ENCODE data around the gene ATAD3B.

Gene ATAD3B

GRCh38 chr1:1536019-1536937, 64.7 kb downstream of the ATAD3B start:
- no peak for DNase-seq

DNA sequence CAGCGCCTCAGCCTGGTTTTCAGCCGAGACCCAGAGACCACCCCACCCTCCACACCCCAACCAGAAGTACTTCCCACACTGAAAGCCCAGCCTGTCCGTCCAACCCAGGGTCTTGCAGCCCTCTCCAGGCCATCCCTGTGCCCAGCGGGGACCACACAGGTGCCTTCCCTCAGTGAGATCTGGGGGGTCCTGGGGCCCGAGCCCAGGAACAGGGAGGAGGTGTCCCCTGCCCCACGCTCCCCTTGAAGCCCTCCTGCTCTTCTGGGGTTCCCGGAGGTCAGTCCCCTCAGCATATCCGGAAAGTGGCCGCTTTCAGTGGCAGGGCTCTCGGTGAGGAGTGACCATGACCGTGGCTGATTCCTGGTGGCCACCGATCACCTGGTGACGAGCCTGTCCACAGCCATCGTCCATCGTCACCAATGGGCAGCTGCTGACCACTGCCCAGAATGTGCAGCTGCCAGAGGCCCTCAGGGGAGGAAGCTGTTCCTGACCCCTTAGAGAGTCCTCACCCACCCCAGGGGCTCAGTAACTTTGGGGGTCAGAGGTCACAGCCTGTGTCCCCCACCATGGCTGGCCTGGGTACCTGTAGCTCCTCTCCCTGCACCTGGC, 65.5 kb downstream of the ATAD3B start:
- DNase-seq, result no peak

DNA sequence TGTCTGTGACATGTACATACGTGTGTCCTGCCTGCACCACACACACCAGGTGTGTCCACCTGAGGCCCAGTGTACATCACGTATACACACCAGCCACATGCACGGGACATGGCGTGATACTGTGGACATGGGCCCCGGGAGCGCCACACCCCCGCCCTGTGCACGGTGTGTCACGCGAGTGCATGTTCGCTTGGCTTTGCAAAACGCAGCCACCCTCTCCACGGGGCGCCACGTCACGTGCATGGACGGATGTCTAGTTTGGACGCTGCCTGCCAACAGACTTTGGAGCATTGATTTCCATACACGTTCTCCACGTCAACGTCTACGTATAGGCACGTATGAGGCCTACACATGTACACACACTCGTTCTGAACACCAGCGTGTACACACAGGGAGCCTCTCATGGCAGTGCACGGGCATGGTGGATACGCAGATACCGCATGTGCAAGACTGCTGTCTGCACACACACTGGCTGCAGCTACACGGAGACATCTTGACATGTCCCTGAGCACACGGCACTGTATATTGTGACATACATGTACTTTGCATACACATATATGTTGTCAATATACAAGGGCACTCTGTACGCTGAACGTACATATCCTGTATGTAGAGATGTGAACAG, 66.2 kb downstream of the ATAD3B start:
- DNase-seq, result no peak

DNA sequence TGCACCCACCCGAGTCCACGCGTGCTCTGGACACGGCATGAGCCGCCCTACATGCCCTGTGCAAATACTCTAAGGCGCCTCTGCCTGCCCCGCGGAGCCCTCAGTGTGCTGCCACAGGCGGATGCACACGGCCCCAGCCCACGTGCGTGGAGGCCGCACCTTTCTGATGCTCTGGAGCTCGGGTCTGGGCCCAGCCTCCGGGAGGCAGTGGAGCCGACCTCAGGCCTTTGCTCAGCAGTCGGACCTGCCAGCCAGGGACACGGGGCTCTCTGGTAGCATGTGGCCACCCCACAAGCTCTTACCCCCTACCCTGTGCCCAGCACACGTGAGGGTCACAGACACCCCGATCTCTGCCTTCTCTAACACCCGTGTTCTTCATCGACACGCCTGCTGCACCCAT, 66.8 kb downstream of the ATAD3B start:
- DNase-seq, result no peak

GRCh38 chr1:1538989-1539309, 67.4 kb downstream of the ATAD3B start:
- no peak for DNase-seq

- DNase-seq, result no peak
Measured at GRCh38 chr1:1539310-1540089, 67.9 kb downstream of the ATAD3B start.

DNA sequence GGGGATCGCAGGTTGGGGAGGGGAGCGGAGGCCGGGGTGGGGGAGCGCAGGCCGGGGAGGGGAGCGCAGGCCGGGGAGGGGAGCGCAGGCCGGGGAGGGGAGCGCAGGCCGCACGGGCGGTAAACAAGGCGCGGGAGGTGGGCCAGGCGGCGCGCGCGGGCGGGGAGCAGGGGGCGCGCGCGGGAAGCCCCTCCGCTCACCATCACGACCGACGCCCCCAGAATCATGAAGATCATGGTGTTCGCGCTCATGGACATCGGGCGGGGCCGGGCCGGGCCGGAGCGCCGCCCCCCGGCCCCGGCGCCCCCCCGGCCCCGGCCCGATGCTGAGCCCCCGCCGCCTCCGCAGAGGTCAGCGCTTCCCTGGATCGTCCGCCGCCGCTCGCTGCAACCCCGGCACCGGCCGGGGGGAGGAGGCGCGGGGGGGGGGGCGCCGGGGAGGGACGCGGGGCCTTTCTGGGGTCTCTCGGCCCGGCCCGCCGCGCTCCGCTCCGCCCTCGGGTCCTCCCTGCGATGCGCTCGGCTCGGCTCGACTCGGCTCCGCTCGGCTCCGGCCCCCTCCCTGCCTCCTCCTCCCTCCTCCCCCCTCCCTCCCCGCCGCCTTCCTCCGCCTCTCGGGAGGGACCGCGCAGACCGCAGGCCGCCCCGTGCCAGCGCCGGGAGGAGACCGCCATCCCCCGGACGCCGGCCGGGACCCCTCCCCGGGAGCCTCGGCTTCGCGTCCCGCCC, 68.7 kb downstream of the ATAD3B start, which contains the start of gene TMEM240:
TMEM240 (minus strand) TSS at position 535 of the 728 bp plus-strand sequence; CDS start at position 257, 278 bp downstream.
- DNase-seq, result peak; percentile 74

- no peak for DNase-seq
Measured at GRCh38 chr1:1540818-1541628, 69.5 kb downstream of the ATAD3B start.

DNA sequence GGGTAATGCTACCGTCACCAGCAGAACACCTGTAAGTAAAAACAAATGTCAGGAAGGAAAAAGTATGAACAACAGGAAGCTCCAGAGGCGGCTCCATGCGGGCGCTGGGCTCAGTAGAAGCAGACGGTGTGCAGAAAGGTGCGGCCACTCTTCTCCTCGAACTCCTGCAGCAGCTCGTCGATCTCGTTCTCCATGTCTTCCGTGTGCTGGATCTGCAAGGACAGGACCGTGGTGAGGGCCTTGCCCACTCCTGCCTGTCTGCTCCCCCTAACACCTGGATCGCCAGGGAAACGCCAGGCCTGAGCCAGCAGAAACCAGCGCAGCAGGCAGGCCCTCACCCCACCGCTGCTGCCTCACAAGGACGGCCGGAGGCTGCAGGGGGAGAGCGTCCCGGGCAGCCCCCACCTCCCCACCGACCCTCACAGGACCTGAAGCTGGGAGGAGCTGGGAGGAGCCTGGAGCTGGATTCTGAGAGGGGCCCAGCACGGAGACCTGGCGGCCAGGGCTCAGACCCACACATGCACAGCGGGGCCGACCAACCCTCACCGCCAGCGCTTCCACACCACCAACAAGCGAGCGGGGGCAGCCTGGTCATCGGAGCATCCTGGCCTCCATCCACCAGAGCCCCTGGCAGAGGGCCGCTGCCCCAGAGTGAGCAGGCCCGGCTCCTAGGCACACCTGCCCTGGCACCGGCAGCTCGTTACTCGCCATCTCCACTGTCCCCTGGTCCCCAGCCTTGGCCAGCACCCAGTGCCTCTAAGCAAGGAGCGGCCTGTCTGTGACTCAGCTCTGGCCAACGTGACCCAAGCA, 70.6 kb downstream of the ATAD3B start:
- DNase-seq, result no peak

DNA sequence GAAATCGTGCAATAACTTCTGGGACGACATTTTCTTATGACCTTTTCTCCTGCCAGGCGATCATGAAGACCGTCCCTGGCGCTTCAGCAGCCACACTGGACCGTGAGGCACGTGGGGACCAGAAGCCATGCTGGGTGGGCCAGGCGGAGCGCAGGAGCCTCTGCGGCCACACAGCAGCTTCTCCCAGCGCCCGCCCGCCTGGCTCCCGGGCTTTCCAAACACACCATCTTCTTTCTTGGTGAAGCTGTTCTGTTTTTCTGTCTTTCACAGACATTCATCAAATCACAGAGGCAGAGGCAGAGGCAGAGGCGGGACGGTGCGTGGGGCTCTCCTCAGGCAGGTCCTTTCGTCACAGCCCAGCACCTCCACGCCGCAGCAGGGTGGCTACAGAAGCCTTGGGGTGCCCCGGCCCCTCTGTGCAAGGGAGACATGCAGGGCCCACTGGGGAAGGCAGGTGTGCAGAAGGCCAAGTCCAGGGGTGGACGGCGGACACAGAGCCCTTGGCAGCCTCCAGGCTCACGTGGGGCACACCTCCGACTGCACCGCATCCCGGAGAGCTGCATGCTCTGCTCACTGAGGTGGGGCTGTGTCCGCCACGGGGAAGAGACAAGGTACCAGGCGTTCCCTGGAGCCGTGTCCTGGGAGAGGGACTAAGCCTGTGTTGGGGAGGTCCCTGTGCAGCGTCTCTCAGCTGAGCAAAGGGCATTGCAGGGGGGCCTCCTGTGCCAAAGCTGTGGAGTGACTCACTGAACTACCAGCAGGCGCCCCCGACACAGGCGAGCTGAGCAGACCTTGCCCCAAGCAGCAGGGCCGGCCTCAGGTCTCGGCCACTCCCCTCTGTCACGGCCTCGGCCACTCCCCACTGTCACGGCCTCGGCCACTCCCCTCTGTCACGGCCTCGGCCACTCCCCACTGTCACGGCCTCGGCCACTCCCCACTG, 71.5 kb downstream of the ATAD3B start:
- peak; percentile 17 for DNase-seq

DNA sequence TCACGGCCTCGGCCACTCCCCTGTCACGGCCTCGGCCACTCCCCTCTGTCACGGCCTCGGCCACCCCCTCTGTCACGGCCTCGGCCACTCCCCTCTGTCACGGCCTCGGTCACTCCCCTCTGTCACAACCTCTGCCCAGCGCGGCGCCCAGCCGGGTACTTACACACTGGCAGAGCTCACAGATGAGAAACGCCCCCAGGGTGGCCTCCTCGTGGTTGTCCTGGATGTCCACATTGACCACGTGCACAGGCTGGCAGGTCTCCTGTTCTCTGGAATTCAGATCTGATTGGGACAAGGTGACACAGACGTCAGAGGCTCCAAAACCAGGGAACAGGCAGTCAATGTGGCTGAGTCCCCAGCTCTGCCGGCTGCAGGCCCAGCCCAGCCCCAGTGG, 72.1 kb downstream of the ATAD3B start:
- DNase-seq, result no peak

- no peak for DNase-seq
Measured at GRCh38 chr1:1544544-1544943, 73.0 kb downstream of the ATAD3B start.

Data from activated CD4-positive, alpha-beta T cell treated with anti-CD3 and anti-CD28 coated beads for 48 hours (primary cell).